Loucy (cell line): Measurements from ENCODE around the gene DMWD.

Experiments
- H2AFZ ChIP-seq: fragments of 200-600 bp; sonication (generic); 2 replicates; pipeline ENCODE4 v1.6.0; 2016; ENCODE audit warnings: antibody characterized with exemption, mild to moderate bottlenecking, low read length, moderate library complexity
- H3F3A ChIP-seq: fragments of 200-600 bp; 2 replicates; pipeline ENCODE4 v1.6.0; 2016; ENCODE audit warnings: antibody characterized with exemption, low read depth, mild to moderate bottlenecking
- H3K27me3 ChIP-seq: fragments of 200-600 bp; sonication (generic); 2 replicates; pipeline ENCODE4 v1.6.1; 2014; ENCODE audit warnings: low read length, mild to moderate bottlenecking; ENCODE audit not compliant: insufficient read depth, poor library complexity, severe bottlenecking
- H3K36me3 ChIP-seq: fragments of 200-600 bp; sonication (generic); 2 replicates; pipeline ENCODE4 v1.6.1; 2016; ENCODE audit warnings: low read length; ENCODE audit not compliant: insufficient read depth
- H3K4me1 ChIP-seq: fragments of 200-600 bp; sonication (generic); 2 replicates; pipeline ENCODE4 v1.5.1; 2014; ENCODE audit warnings: low read length, mild to moderate bottlenecking; ENCODE audit not compliant: insufficient read depth, poor library complexity, severe bottlenecking
- H3K4me2 ChIP-seq: fragments of 200-600 bp; sonication (generic); 2 replicates; pipeline ENCODE4 v1.6.0; 2014; ENCODE audit warnings: antibody characterized with exemption, low read length, low read depth, mild to moderate bottlenecking; ENCODE audit not compliant: poor library complexity, severe bottlenecking
- H3K4me3 ChIP-seq: fragments of 200-600 bp; sonication (generic); 2 replicates; pipeline ENCODE4 v1.5.1; 2014; ENCODE audit warnings: low read length, mild to moderate bottlenecking, mixed read lengths; ENCODE audit not compliant: poor library complexity, severe bottlenecking
- H3K79me2 ChIP-seq: fragments of 200-600 bp; sonication (generic); 2 replicates; pipeline ENCODE4 v1.6.1; 2014; ENCODE audit warnings: low read length; ENCODE audit not compliant: insufficient read depth
- H3K9ac ChIP-seq: fragments of 200-600 bp; sonication (generic); 2 replicates; pipeline ENCODE4 v1.6.0; 2014; ENCODE audit warnings: mild to moderate bottlenecking, low read depth, low read length, moderate library complexity; ENCODE audit not compliant: poor library complexity, severe bottlenecking
- H3K9me2 ChIP-seq: fragments of 200-600 bp; sonication (generic); replicated peaks from 2 replicates; pipeline ENCODE4 v1.6.1; 2016; ENCODE audit warnings: low read depth, low read length, mixed read lengths
- H3K9me3 ChIP-seq: fragments of 200-600 bp; sonication (generic); 2 replicates; pipeline ENCODE4 v1.6.1; 2014; ENCODE audit warnings: mild to moderate bottlenecking, antibody characterized with exemption, low read length, low read depth; ENCODE audit not compliant: insufficient read depth
- H4K20me1 ChIP-seq: fragments of 200-600 bp; sonication (generic); 2 replicates; pipeline ENCODE4 v1.6.0; 2014; ENCODE audit warnings: antibody characterized with exemption, low read length, mild to moderate bottlenecking; ENCODE audit not compliant: insufficient read depth, poor library complexity, severe bottlenecking
- CTCF ChIP-seq: fragments of 200-600 bp; sonication (generic); conservative IDR thresholded peaks from 2 replicates; pipeline ENCODE4 v1.5.1; 2014; ENCODE audit warnings: mild to moderate bottlenecking, antibody characterized with exemption, low read length
- EZH2phosphoT487 ChIP-seq: fragments of 200-600 bp; IDR thresholded peaks from 2 replicates; pipeline ENCODE4 v1.6.1; 2018; ENCODE audit warnings: antibody characterized with exemption, mild to moderate bottlenecking, moderate library complexity, borderline replicate concordance

The DMWD gene

GRCh38 chr19:45814851-45815480 is 22.3 kb upstream of the DMWD start, which contains the start of gene RSPH6A:
RSPH6A (minus strand) TSS chr19:45815308; CDS start chr19:45815176, 132 bp downstream.
- H3K36me3 ChIP-seq = peaks cover under 1% of the 10 kb centered on the region; the same call in 1 of the 2 replicates
- H3K4me3 ChIP-seq = no peak within 1 kb of the TSS
- H2AFZ ChIP-seq = no peak within 1 kb of the TSS
- no peaks in the 10 kb centered on the region for H3K27me3 ChIP-seq
- H3F3A ChIP-seq = no peaks in the 10 kb centered on the region
- no peak for TF ChIP-seq CTCF
- TF ChIP-seq EZH2phosphoT487 = no peak
- H4K20me1 ChIP-seq = no peaks in the 10 kb centered on the region
- no peak within 1 kb of the TSS for H3K4me2 ChIP-seq
- no peaks in the 10 kb centered on the region for H3K79me2 ChIP-seq
- no peaks in the 10 kb centered on the region for H3K9me3 ChIP-seq
- H3K9me2 ChIP-seq = no peaks in the 10 kb centered on the region
- no peak within 1 kb of the TSS for H3K9ac ChIP-seq
- H3K4me1 ChIP-seq = peaks cover 5% of the 10 kb centered on the region

- Histone ChIP-seq H3K27me3 (no peaks in the 10 kb centered on the region), H3K9me2 (no peaks in the 10 kb centered on the region), H3K4me1 (peaks cover 5% of the 10 kb centered on the region), H3K4me3 (no peak overlapping the region), H2AFZ (no peak overlapping the region), H4K20me1 (no peaks in the 10 kb centered on the region), H3K9ac (no peak overlapping the region), H3K4me2 (no peak overlapping the region), H3K36me3 (no peaks in the 10 kb centered on the region), H3K9me3 (no peaks in the 10 kb centered on the region), H3K79me2 (no peaks in the 10 kb centered on the region), H3F3A (no peaks in the 10 kb centered on the region)
- TF ChIP-seq CTCF = no peak
- no peak for TF ChIP-seq EZH2phosphoT487
Measured at GRCh38 chr19:45814166-45814780, 21.6 kb upstream of the DMWD start.

- no peak overlapping the region for H3K4me3 ChIP-seq
- no peaks in the 10 kb centered on the region for H3K27me3 ChIP-seq
- no peaks in the 10 kb centered on the region for H3K9me2 ChIP-seq
- no peaks in the 10 kb centered on the region for H4K20me1 ChIP-seq
- peaks cover 5% of the 10 kb centered on the region for H3K4me1 ChIP-seq
- no peaks in the 10 kb centered on the region for H3K9me3 ChIP-seq
- no peaks in the 10 kb centered on the region for H3K79me2 ChIP-seq
- no peak overlapping the region for H3K4me2 ChIP-seq
- H3K36me3 ChIP-seq = no peaks in the 10 kb centered on the region
- H2AFZ ChIP-seq = no peak overlapping the region
- no peaks in the 10 kb centered on the region for H3F3A ChIP-seq
- TF ChIP-seq EZH2phosphoT487 (no peak), CTCF (no peak)
- no peak overlapping the region for H3K9ac ChIP-seq
Measured at GRCh38 chr19:45812297-45812696, 19.7 kb upstream of the DMWD start.
